Activated naive CD4-positive, alpha-beta T cell treated with anti-CD3 and anti-CD28 coated beads, Interleukin-2, amount 50 U/mL, for 16 hours (primary cell): ENCODE results near the gene BLACAT1.
A peak's percentile ranks its signal among the peaks of the same experiment; 100 is the strongest.
"Not testable (repeated sequence)": the region's sequence is repeated elsewhere in the genome, so short reads cannot be mapped to it uniquely, and the experiment has no call there.

Source experiments
- DNase-seq: peaks from one replicate; pipeline ENCODE4 v3.0.0-alpha.2; 2020

The BLACAT1 gene

GRCh38 chr1:205483372-205483771 is 27.5 kb upstream of the BLACAT1 start:
- no peak for DNase-seq

GRCh38 chr1:205482587-205482986 is 26.7 kb upstream of the BLACAT1 start:
- not testable (repeated sequence) for DNase-seq

- DNase-seq: no peak
These were observed 25.8 kb upstream of the BLACAT1 start for GRCh38 chr1:205481629-205482151.

GRCh38 chr1:205481218-205481617 is 25.4 kb upstream of the BLACAT1 start:
- DNase-seq: no peak

- DNase-seq: peak; percentile 47
These were observed 24.6 kb upstream of the BLACAT1 start for GRCh38 chr1:205480349-205480985.

- DNase-seq: not testable (repeated sequence)
These were observed 23.1 kb upstream of the BLACAT1 start for GRCh38 chr1:205478985-205479384.

GRCh38 chr1:205477759-205478247 is 22.0 kb upstream of the BLACAT1 start:
- no peak for DNase-seq

- DNase-seq: no peak
These were observed 21.4 kb upstream of the BLACAT1 start for GRCh38 chr1:205477121-205477758.

GRCh38 chr1:205476648-205477047 is 20.8 kb upstream of the BLACAT1 start:
- DNase-seq: no peak

- DNase-seq: no peak
These were observed 20.0 kb upstream of the BLACAT1 start for GRCh38 chr1:205475855-205476254.

GRCh38 chr1:205474571-205474970 is 18.7 kb upstream of the BLACAT1 start:
- DNase-seq: no peak

- no peak for DNase-seq
These were observed 18.1 kb upstream of the BLACAT1 start for GRCh38 chr1:205473966-205474365.

GRCh38 chr1:205473475-205473874 is 17.6 kb upstream of the BLACAT1 start:
- DNase-seq: no peak

GRCh38 chr1:205472737-205473441 is 17.0 kb upstream of the BLACAT1 start:
- DNase-seq: no peak

GRCh38 chr1:205470131-205470530 is 14.3 kb upstream of the BLACAT1 start:
- no peak for DNase-seq

- no peak for DNase-seq
These were observed 10.9 kb upstream of the BLACAT1 start for GRCh38 chr1:205466595-205467220.

- no peak for DNase-seq
These were observed 9.5 kb upstream of the BLACAT1 start for GRCh38 chr1:205465392-205465791.

- peak; percentile 35 for DNase-seq
These were observed 3.1 kb upstream of the BLACAT1 start for GRCh38 chr1:205458777-205459566.

- DNase-seq: no peak
These were observed 1.3 kb upstream of the BLACAT1 start for GRCh38 chr1:205456868-205457745.

- no peak for DNase-seq
These were observed 580 bp upstream of the BLACAT1 start for GRCh38 chr1:205456383-205456867.

- no peak for DNase-seq
These were observed 926 bp downstream of the BLACAT1 start for GRCh38 chr1:205454903-205455335.
